ENCODE data around the gene PLCB1. TPM values are rescaled to one million over a fixed set of nuclear protein-coding genes. Genes with fewer than 3 reads are reported as not detected.

Gene PLCB1
- total RNA-seq, 1 experiment from 2014 or later, result not detected

GRCh38 chr20:8913456-8913855 is 781.4 kb downstream of the PLCB1 start:
- no peak overlapping the region for H3K27ac ChIP-seq
- ChIA-PET POLR2A (ENCODE audit: unreplicated experiment) (no interaction called here), CTCF (no interaction called here)
- H3F3A ChIP-seq (ENCODE audit: insufficient read depth, low read depth), result no peaks in the 10 kb centered on the region
- intact Hi-C loops (cut with micrococcal nuclease; ENCODE audit: unreplicated experiment), result no loop called here
- DNase-seq, result no peak
- H3K4me2 ChIP-seq, result no peak overlapping the region
- no peaks in the 10 kb centered on the region for H3K4me1 ChIP-seq (replicated peaks; ENCODE audit: insufficient read depth)
- H3K27me3 ChIP-seq (ENCODE audit: insufficient read depth, low read depth), result no peaks in the 10 kb centered on the region
- H3K9me2 ChIP-seq (ENCODE audit: insufficient read depth), result no peaks in the 10 kb centered on the region
- no peaks in the 10 kb centered on the region for H4K20me1 ChIP-seq (ENCODE audit: insufficient read depth)
- no peaks in the 10 kb centered on the region; the same call in 1 of the 2 replicates for H3K9me3 ChIP-seq (ENCODE audit: insufficient read depth, low read depth)
- H2AFZ ChIP-seq, result no peak overlapping the region
- H3K79me2 ChIP-seq (ENCODE audit: low read depth), result no peaks in the 10 kb centered on the region
- no peaks in the 10 kb centered on the region for H3K36me3 ChIP-seq (ENCODE audit: low read depth)
- H3K4me3 ChIP-seq, result no peak overlapping the region
- TF ChIP-seq EZH2 (IDR thresholded peaks at IDR 0.05; ENCODE audit: low read depth), result no peak
- TF ChIP-seq CTCF (conservative IDR thresholded peaks at IDR 0.05), result no peak
- no TSS peak for BruUV-seq (replicated peaks)

GRCh38 chr20:8914421-8914820 is 782.4 kb downstream of the PLCB1 start:
- no peaks in the 10 kb centered on the region; the same call in 1 of the 2 replicates for H3K9me3 ChIP-seq (ENCODE audit: insufficient read depth, low read depth)
- H3K79me2 ChIP-seq (ENCODE audit: low read depth), result no peaks in the 10 kb centered on the region
- no peaks in the 10 kb centered on the region for H3K4me1 ChIP-seq (replicated peaks; ENCODE audit: insufficient read depth)
- BruUV-seq (replicated peaks), result no TSS peak
- no peak overlapping the region for H3K27ac ChIP-seq
- H2AFZ ChIP-seq, result no peak overlapping the region
- no peaks in the 10 kb centered on the region for H3K36me3 ChIP-seq (ENCODE audit: low read depth)
- H4K20me1 ChIP-seq (ENCODE audit: insufficient read depth), result no peaks in the 10 kb centered on the region
- no peaks in the 10 kb centered on the region for H3K9me2 ChIP-seq (ENCODE audit: insufficient read depth)
- H3K27me3 ChIP-seq (ENCODE audit: insufficient read depth, low read depth), result no peaks in the 10 kb centered on the region
- no peak overlapping the region for H3K4me3 ChIP-seq
- intact Hi-C loops (cut with micrococcal nuclease; ENCODE audit: unreplicated experiment), result no loop called here
- H3F3A ChIP-seq (ENCODE audit: insufficient read depth, low read depth), result no peaks in the 10 kb centered on the region
- no peak for DNase-seq
- TF ChIP-seq CTCF (conservative IDR thresholded peaks at IDR 0.05) (no peak), EZH2 (IDR thresholded peaks at IDR 0.05; ENCODE audit: low read depth) (no peak)
- POLR2A ChIA-PET (ENCODE audit: unreplicated experiment), result no interaction called here
- CTCF ChIA-PET, result no interaction called here
- no peak overlapping the region for H3K4me2 ChIP-seq

- Histone ChIP-seq H3F3A (ENCODE audit: insufficient read depth, low read depth) (no peaks in the 10 kb centered on the region), H3K79me2 (ENCODE audit: low read depth) (no peaks in the 10 kb centered on the region), H4K20me1 (ENCODE audit: insufficient read depth) (no peaks in the 10 kb centered on the region), H2AFZ (no peak overlapping the region), H3K4me2 (no peak overlapping the region), H3K4me3 (no peak overlapping the region), H3K9me2 (ENCODE audit: insufficient read depth) (no peaks in the 10 kb centered on the region), H3K27ac (no peak overlapping the region), H3K4me1 (replicated peaks; ENCODE audit: insufficient read depth) (no peaks in the 10 kb centered on the region), H3K27me3 (ENCODE audit: insufficient read depth, low read depth) (no peaks in the 10 kb centered on the region), H3K9me3 (ENCODE audit: insufficient read depth, low read depth) (no peaks in the 10 kb centered on the region; the same call in 1 of the 2 replicates), H3K36me3 (ENCODE audit: low read depth) (no peaks in the 10 kb centered on the region)
- intact Hi-C loops (cut with micrococcal nuclease; ENCODE audit: unreplicated experiment), result no loop called here
- no TSS peak for BruUV-seq (replicated peaks)
- CTCF ChIA-PET, result interaction anchor here (0.7 kb wide), 1 partner anchor 476 kb away, joined by 3 read pairs; no protein-coding TSS in a partner anchor
- TF ChIP-seq CTCF (conservative IDR thresholded peaks at IDR 0.05), result no peak
- DNase-seq, result no peak
- POLR2A ChIA-PET (ENCODE audit: unreplicated experiment), result interaction anchor here (0.5 kb wide), 1 partner anchor 442 kb away, joined by 4 read pairs; no protein-coding TSS in a partner anchor
Observed at GRCh38 chr20:8917084-8917483, 785.0 kb downstream of the PLCB1 start.

Measured in PC-9 (cell line).